ENCODE data around the gene FAM228B. TPM values are rescaled to one million over a fixed set of nuclear protein-coding genes. Genes with fewer than 3 reads are reported as not detected.
"Not testable (repeated sequence)": the region's sequence is repeated elsewhere in the genome, so short reads cannot be mapped to it uniquely, and the experiment has no call there.

FAM228B gene
- total RNA-seq, 1 donor from 2014 or later, result 18.9 TPM

GRCh38 chr2:24087032-24087431 is 36.2 kb upstream of the FAM228B start:
- H3K9me3 Mint-ChIP-seq (ENCODE audit: unreplicated experiment), result peaks cover 4% of the 10 kb centered on the region
- no peaks in the 10 kb centered on the region for H3K36me3 Mint-ChIP-seq (ENCODE audit: unreplicated experiment)
- DNase-seq, result no peak
- TF ChIP-seq, protein P1, sequence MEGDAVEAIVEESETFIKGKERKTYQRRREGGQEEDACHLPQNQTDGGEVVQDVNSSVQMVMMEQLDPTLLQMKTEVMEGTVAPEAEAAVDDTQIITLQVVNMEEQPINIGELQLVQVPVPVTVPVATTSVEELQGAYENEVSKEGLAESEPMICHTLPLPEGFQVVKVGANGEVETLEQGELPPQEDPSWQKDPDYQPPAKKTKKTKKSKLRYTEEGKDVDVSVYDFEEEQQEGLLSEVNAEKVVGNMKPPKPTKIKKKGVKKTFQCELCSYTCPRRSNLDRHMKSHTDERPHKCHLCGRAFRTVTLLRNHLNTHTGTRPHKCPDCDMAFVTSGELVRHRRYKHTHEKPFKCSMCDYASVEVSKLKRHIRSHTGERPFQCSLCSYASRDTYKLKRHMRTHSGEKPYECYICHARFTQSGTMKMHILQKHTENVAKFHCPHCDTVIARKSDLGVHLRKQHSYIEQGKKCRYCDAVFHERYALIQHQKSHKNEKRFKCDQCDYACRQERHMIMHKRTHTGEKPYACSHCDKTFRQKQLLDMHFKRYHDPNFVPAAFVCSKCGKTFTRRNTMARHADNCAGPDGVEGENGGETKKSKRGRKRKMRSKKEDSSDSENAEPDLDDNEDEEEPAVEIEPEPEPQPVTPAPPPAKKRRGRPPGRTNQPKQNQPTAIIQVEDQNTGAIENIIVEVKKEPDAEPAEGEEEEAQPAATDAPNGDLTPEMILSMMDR (IDR thresholded peaks at IDR 0.05; ENCODE audit: partially characterized antibody, unreplicated experiment), result no peak
- H3K4me3 Mint-ChIP-seq (ENCODE audit: unreplicated experiment), result no peak overlapping the region
- no peak overlapping the region for H3K27ac Mint-ChIP-seq (ENCODE audit: unreplicated experiment)
- H3K27me3 Mint-ChIP-seq (ENCODE audit: unreplicated experiment), result peaks cover 9% of the 10 kb centered on the region
- peaks cover 10% of the 10 kb centered on the region for H3K4me1 Mint-ChIP-seq (ENCODE audit: low read depth, unreplicated experiment)

DNA sequence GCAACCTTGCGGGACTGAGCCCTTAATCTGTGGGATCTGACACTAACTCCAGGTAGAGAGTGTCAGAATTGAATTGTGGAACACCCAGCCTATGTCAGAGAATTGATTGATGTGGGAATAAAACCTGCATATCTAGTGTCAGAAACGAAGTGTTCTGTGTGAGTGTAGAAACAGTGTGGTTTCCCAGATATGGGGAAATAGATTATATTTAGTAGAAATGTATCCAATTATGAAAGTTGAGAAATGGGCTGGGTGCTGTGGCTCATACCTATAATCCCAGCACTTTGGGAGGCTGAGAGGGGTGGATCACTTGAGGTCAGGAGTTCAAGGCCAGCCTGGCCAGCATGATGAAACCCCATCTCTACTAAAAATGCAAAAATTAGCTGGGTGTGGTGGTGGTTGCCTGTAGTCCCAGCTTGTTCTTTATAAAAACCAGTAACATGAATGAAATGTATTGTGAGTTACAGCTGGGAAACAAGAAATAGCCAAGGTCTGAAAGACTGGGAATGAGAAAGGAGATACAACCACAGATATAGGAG is 34.4 kb upstream of the FAM228B start:
- no peak overlapping the region for H3K27ac Mint-ChIP-seq (ENCODE audit: unreplicated experiment)
- peaks cover 8% of the 10 kb centered on the region for H3K27me3 Mint-ChIP-seq (ENCODE audit: unreplicated experiment)
- no peaks in the 10 kb centered on the region for H3K36me3 Mint-ChIP-seq (ENCODE audit: unreplicated experiment)
- H3K9me3 Mint-ChIP-seq (ENCODE audit: unreplicated experiment), result peaks cover 4% of the 10 kb centered on the region
- TF ChIP-seq, protein P1 (IDR thresholded peaks at IDR 0.05; ENCODE audit: partially characterized antibody, unreplicated experiment), result no peak
- peaks cover 6% of the 10 kb centered on the region for H3K4me1 Mint-ChIP-seq (ENCODE audit: low read depth, unreplicated experiment)
- no peak for DNase-seq
- H3K4me3 Mint-ChIP-seq (ENCODE audit: unreplicated experiment), result no peak overlapping the region

- not testable (repeated sequence) for H3K4me1 Mint-ChIP-seq (ENCODE audit: low read depth, unreplicated experiment)
- peaks cover 22% of the 10 kb centered on the region for H3K36me3 Mint-ChIP-seq (ENCODE audit: unreplicated experiment)
Observed at GRCh38 chr2:24093270-24093669, 30.0 kb upstream of the FAM228B start.

GRCh38 chr2:24095171-24095677 is 28.0 kb upstream of the FAM228B start:
- H3K27me3 Mint-ChIP-seq (ENCODE audit: unreplicated experiment); H3K4me1 Mint-ChIP-seq (ENCODE audit: low read depth, unreplicated experiment); DNase-seq; H3K4me3 Mint-ChIP-seq (ENCODE audit: unreplicated experiment); H3K9me3 Mint-ChIP-seq (ENCODE audit: unreplicated experiment); H3K27ac Mint-ChIP-seq (ENCODE audit: unreplicated experiment): not testable (repeated sequence)
- peaks cover 23% of the 10 kb centered on the region for H3K36me3 Mint-ChIP-seq (ENCODE audit: unreplicated experiment)

More at GRCh38 chr2:24093270-24093669, 30.0 kb upstream of the FAM228B start:
- H3K9me3 Mint-ChIP-seq (ENCODE audit: unreplicated experiment); H3K27ac Mint-ChIP-seq (ENCODE audit: unreplicated experiment); H3K4me3 Mint-ChIP-seq (ENCODE audit: unreplicated experiment); DNase-seq; H3K27me3 Mint-ChIP-seq (ENCODE audit: unreplicated experiment): not testable (repeated sequence)

GRCh38 chr2:24100732-24101131 is 22.5 kb upstream of the FAM228B start:
- not testable (repeated sequence) for H3K4me3 Mint-ChIP-seq (ENCODE audit: unreplicated experiment); DNase-seq; H3K4me1 Mint-ChIP-seq (ENCODE audit: low read depth, unreplicated experiment); H3K27ac Mint-ChIP-seq (ENCODE audit: unreplicated experiment)
- H3K9me3 Mint-ChIP-seq (ENCODE audit: unreplicated experiment), result peaks cover 10% of the 10 kb centered on the region
- peaks cover 10% of the 10 kb centered on the region for H3K27me3 Mint-ChIP-seq (ENCODE audit: unreplicated experiment)
- peaks cover 38% of the 10 kb centered on the region for H3K36me3 Mint-ChIP-seq (ENCODE audit: unreplicated experiment)

DNA sequence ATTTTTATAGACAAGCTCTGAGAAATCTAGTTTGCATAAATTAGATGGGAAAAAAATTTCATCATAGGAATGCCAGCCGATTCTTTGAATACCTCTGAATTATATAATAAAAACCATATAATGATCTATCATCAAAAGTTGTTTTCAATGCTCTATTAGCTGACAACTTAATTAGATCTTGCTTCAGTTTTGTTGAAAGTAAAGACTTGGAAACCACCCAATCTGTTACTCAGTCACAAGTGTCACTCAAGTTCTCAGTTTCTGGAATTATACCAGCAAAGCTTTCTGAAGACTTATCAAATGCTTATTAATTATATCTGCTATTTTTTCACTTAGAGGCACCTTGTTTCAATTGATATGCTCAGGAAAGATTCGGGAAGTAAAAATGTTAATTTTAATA is 21.3 kb upstream of the FAM228B start:
- H3K27me3 Mint-ChIP-seq (ENCODE audit: unreplicated experiment), result peaks cover 8% of the 10 kb centered on the region
- peaks cover 38% of the 10 kb centered on the region for H3K36me3 Mint-ChIP-seq (ENCODE audit: unreplicated experiment)
- no peak overlapping the region for H3K4me3 Mint-ChIP-seq (ENCODE audit: unreplicated experiment)
- H3K9me3 Mint-ChIP-seq (ENCODE audit: unreplicated experiment), result peaks cover 12% of the 10 kb centered on the region
- peaks cover 1% of the 10 kb centered on the region for H3K4me1 Mint-ChIP-seq (ENCODE audit: low read depth, unreplicated experiment)
- no peak for DNase-seq
- TF ChIP-seq, protein P1 (IDR thresholded peaks at IDR 0.05; ENCODE audit: partially characterized antibody, unreplicated experiment), result no peak
- no peak overlapping the region for H3K27ac Mint-ChIP-seq (ENCODE audit: unreplicated experiment)
